Suprapubic skin (tissue), 4 donors: ENCODE measurements around the gene HAL. TPM values are rescaled to one million over a fixed set of nuclear protein-coding genes. Genes with fewer than 3 reads are reported as not detected.

Experiments used
- DNase-seq, 2 donors: peaks; one replicate each; pipeline ENCODE4 v3.0.0-alpha.2; 2019; ENCODE audit warnings: low spot score in 2 of 2
- H3K27ac ChIP-seq: fragments of 200-600 bp; sonication (generic); one replicate; pipeline ENCODE4 v1.5.1; 2019
- H3K27me3 ChIP-seq: fragments of 200-600 bp; sonication (generic); one replicate; pipeline ENCODE4 v1.5.1; 2019
- H3K36me3 ChIP-seq: fragments of 200-600 bp; sonication (generic); one replicate; pipeline ENCODE4 v1.5.1; 2019
- H3K4me1 ChIP-seq: fragments of 200-600 bp; sonication (generic); one replicate; pipeline ENCODE4 v1.5.1; 2019
- H3K4me3 ChIP-seq: fragments of 200-600 bp; sonication (generic); one replicate; pipeline ENCODE4 v1.5.1; 2019; ENCODE audit warnings: mild to moderate bottlenecking
- H3K9me3 ChIP-seq: fragments of 200-600 bp; sonication (generic); one replicate; pipeline ENCODE4 v1.5.1; 2019
- EP300 ChIP-seq: sonication (generic); formaldehyde crosslinking; IDR thresholded peaks from one replicate; pipeline ENCODE4 v1.6.1; 2017; ENCODE audit warnings: antibody characterized with exemption
- POLR2A ChIP-seq, 2 donors: fragments of 450-650 bp; IDR thresholded peaks; one replicate each; pipeline ENCODE4 v1.6.1; 2017; ENCODE audit warnings: antibody characterized with exemption in 2 of 2, mild to moderate bottlenecking in 2 of 2, moderate library complexity in 2 of 2
- POLR2AphosphoS5 ChIP-seq, 3 donors: sonication (generic); formaldehyde crosslinking; IDR thresholded peaks; one replicate each; pipeline ENCODE4 v1.6.1; 2017; ENCODE audit warnings: antibody characterized with exemption in 3 of 3
- WGBS: methylation state at CpG from one replicate; pipeline ENCODE4 v1.1.5; 2018; 5-methylcytosine and 5-hydroxymethylcytosine counted together
- total RNA-seq, 4 donors: library from RNA; depleted of rRNA; stranded (reverse); fragments of >200 nt; gene quantifications; one replicate each; pipeline ENCODE4 v1.1.0, GENCODE V29; 2016
- TF ChIP-seq, protein P1 (sequence below), 2 donors: fragments of 200-600 bp in 1 of 2; fragments of 450-650 bp in 1 of 2; sonication (generic) in 1 of 2; IDR thresholded peaks; one replicate each; pipeline ENCODE4 v1.5.1; 2016 to 2019; ENCODE audit warnings: antibody characterized with exemption in 2 of 2, mild to moderate bottlenecking in 1 of 2, moderate library complexity in 1 of 2

Gene HAL
- total RNA-seq, 4 donors from 2014 or later = 52.1 to 216 (median 133) TPM

DNA sequence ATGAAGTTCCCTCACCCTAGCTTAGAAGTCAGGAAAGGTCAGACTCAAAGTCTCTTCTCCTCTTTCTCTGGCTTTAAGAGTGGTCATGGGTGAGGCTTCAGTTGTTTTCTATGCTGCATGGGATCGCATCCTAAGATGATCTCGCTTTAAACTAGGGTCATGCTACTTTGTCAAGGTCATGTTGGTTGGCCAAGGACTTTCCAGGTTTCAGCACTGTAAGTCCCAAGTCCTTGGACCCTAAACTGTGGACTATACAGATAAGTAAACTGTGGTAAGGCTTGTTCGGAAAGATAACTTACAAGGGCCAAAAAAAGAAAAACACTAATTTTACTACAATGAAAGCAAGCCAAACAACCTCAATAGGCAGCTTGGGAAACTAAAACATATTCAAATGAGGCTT lies 17.4 kb downstream of the HAL start:
- no peaks in the 10 kb centered on the region for H3K4me1 ChIP-seq
- no peaks in the 10 kb centered on the region for H3K9me3 ChIP-seq
- no peak overlapping the region for H3K27ac ChIP-seq
- no peaks in the 10 kb centered on the region for H3K36me3 ChIP-seq
- no peak overlapping the region for H3K4me3 ChIP-seq
- DNase-seq = peak in 1 of 2 donors; percentile 6
- no peaks in the 10 kb centered on the region for H3K27me3 ChIP-seq
- 92% methylated on average over 3 of the region's 3 CpGs for WGBS
- TF ChIP-seq POLR2A (IDR thresholded peaks at IDR 0.05) (no peak), POLR2AphosphoS5 (IDR thresholded peaks at IDR 0.05) (no peak), EP300 (no peak)
- TF ChIP-seq, protein P1, sequence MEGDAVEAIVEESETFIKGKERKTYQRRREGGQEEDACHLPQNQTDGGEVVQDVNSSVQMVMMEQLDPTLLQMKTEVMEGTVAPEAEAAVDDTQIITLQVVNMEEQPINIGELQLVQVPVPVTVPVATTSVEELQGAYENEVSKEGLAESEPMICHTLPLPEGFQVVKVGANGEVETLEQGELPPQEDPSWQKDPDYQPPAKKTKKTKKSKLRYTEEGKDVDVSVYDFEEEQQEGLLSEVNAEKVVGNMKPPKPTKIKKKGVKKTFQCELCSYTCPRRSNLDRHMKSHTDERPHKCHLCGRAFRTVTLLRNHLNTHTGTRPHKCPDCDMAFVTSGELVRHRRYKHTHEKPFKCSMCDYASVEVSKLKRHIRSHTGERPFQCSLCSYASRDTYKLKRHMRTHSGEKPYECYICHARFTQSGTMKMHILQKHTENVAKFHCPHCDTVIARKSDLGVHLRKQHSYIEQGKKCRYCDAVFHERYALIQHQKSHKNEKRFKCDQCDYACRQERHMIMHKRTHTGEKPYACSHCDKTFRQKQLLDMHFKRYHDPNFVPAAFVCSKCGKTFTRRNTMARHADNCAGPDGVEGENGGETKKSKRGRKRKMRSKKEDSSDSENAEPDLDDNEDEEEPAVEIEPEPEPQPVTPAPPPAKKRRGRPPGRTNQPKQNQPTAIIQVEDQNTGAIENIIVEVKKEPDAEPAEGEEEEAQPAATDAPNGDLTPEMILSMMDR (IDR thresholded peaks at IDR 0.05) = no peak

DNA sequence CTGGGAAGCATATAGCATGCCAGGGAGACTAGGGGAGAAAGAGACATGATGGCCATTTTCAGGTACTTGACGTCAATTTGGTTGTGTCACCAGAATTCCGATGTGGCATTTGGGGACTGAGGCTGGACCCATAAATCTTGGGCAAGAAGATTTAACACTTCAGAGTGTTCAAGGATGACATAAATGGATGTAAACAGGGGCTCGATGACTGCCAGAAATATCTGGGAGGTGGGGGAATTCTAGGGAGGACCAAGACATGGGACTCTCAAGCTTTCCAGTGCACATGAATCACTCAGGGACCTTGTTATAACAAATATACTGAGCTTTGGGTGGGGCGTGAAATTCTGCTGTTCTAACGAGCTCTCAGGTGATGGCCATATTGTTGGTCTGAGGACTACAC lies 17.8 kb downstream of the HAL start:
- Histone ChIP-seq H3K27ac (no peak overlapping the region), H3K4me3 (no peak overlapping the region), H3K9me3 (no peaks in the 10 kb centered on the region), H3K4me1 (no peaks in the 10 kb centered on the region), H3K27me3 (no peaks in the 10 kb centered on the region), H3K36me3 (no peaks in the 10 kb centered on the region)
- TF ChIP-seq, protein P1 (IDR thresholded peaks at IDR 0.05) = no peak
- TF ChIP-seq EP300 (no peak), POLR2A (IDR thresholded peaks at IDR 0.05) (no peak), POLR2AphosphoS5 (IDR thresholded peaks at IDR 0.05) (no peak)
- WGBS = 80% methylated on average over 5 of the region's 5 CpGs
- DNase-seq = peak in 1 of 2 donors; percentile 28

DNA sequence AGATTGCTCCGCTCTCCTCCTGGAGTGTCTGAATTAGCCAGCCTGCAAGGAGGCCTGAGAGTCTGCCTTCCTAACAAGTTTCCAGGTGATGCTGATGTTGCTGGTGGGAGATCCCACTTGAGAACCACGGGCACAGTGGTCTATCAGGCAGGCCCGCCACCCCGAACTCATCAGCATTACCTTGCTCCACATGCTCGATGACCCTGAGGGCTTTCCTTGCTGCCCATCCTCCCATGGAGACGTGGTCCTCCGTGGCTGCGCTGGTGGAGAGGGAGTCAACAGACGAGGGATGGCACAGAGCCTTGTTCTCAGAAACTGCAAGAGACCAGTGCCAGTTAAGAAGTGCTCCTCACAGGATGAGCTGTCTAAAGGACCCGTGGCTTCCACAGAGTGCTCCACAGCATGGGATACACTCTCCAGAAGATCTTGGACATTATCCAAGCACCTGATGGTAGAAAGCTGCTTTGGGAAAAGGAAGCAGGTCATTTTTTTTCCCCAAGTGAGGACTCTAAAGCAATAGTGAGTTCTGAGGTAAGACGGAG lies 18.3 kb downstream of the HAL start:
- no peaks in the 10 kb centered on the region for H3K4me1 ChIP-seq
- 80% methylated on average over 7 of the region's 11 CpGs for WGBS
- H3K4me3 ChIP-seq = no peak overlapping the region
- no peaks in the 10 kb centered on the region for H3K36me3 ChIP-seq
- TF ChIP-seq POLR2A (IDR thresholded peaks at IDR 0.05) = no peak
- TF ChIP-seq, protein P1 (IDR thresholded peaks at IDR 0.05) = no peak
- no peaks in the 10 kb centered on the region for H3K9me3 ChIP-seq
- DNase-seq = peak in 1 of 2 donors; percentile 64
- no peak overlapping the region for H3K27ac ChIP-seq
- no peaks in the 10 kb centered on the region for H3K27me3 ChIP-seq

DNA sequence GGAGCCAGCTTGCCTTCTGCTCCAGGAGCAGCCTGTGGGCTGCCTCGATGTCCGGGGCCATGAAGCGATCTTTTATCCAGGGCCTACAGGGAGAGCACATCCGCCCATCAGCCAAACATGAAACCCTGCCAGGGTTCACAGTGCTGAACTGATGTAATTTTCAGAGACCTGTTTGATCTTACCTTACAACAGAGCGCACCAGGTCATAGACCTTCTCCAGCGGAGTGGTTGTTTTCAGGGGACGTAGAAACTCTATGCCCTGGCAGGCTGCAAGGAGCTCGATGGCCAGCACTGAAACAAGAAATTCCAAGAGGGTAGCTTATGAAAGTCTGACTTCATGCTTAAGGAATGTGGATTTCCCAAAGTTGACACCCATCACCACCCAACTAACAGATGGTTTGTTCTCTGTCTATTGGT lies 19.7 kb downstream of the HAL start:
- Histone ChIP-seq H3K4me3 (no peak overlapping the region), H3K27ac (no peak overlapping the region), H3K4me1 (no peaks in the 10 kb centered on the region), H3K9me3 (no peaks in the 10 kb centered on the region), H3K27me3 (no peaks in the 10 kb centered on the region), H3K36me3 (no peaks in the 10 kb centered on the region)
- TF ChIP-seq EP300 = no peak
- TF ChIP-seq, protein P1 (IDR thresholded peaks at IDR 0.05) = no peak
- peak in 1 of 2 donors; percentile 28 for DNase-seq
- WGBS = 84% methylated on average over 8 of the region's 8 CpGs

DNA sequence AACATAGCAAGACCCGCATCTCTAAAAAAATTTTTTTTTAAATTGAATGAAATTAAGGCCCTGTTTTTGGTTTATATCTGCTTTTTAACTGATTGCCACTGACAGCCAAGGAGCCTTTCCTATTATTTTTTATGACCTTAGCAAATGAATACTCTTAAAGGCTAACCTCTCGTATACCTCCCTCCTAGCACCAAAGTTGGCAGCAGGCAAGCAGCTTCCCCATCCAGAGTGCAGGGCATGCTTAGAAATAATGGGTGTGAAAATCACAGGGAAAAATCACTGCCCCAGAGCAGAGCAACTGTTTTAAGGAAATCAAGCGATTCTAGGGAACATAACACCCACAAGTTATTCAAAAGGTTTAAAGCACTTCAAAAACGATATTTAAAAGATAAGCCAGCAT lies 20.7 kb downstream of the HAL start:
- no peaks in the 10 kb centered on the region for H3K4me1 ChIP-seq
- no peaks in the 10 kb centered on the region for H3K9me3 ChIP-seq
- H3K27ac ChIP-seq = no peak overlapping the region
- TF ChIP-seq POLR2AphosphoS5 (IDR thresholded peaks at IDR 0.05) (no peak), POLR2A (IDR thresholded peaks at IDR 0.05) (no peak)
- H3K4me3 ChIP-seq = no peak overlapping the region
- no peaks in the 10 kb centered on the region for H3K27me3 ChIP-seq
- no peaks in the 10 kb centered on the region for H3K36me3 ChIP-seq
- WGBS = 95% methylated on average over 4 of the region's 4 CpGs
- no peak for DNase-seq

DNA sequence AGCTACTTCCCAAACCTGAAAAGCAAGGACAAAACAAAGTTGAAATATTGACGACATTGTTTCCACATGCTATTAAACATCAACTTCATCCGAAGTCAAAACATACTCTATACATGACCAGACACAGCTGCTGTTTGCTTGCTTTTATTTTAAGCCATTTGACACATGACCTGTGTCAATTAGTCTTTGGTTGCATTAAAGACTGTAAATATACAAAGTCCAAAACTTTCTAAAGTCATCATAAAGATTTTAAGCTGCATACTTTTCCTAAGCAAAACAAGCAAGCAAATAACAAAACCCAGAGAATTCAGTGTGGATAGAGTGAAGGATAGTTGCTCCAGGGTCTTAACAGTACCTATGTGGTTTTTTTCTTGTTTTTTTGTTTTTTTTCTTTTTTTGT lies 21.8 kb downstream of the HAL start:
- whole genome bisulfite sequencing = 69% methylated on average over 2 of the region's 2 CpGs
- no peaks in the 10 kb centered on the region for H3K27me3 ChIP-seq
- no peak for DNase-seq
- H3K9me3 ChIP-seq = no peaks in the 10 kb centered on the region
- TF ChIP-seq POLR2A (IDR thresholded peaks at IDR 0.05) (no peak), POLR2AphosphoS5 (IDR thresholded peaks at IDR 0.05) (no peak), EP300 (no peak)
- TF ChIP-seq, protein P1 (IDR thresholded peaks at IDR 0.05) = no peak
- no peak overlapping the region for H3K27ac ChIP-seq
- no peaks in the 10 kb centered on the region for H3K36me3 ChIP-seq
- H3K4me3 ChIP-seq = no peak overlapping the region
- no peaks in the 10 kb centered on the region for H3K4me1 ChIP-seq
